HG03520 (cell line): Measurements from ENCODE around the gene TNFAIP8L1.
"Not testable (repeated sequence)": the region's sequence is repeated elsewhere in the genome, so short reads cannot be mapped to it uniquely, and the experiment has no call there.

Experiments
- ATAC-seq: cut with Tn5 transposase; IDR thresholded peaks from one replicate; pipeline ENCODE4 v1.9.1; 2021; ENCODE audit warnings: mild to moderate bottlenecking, moderate library complexity; ENCODE audit not compliant: unreplicated experiment

Gene TNFAIP8L1

GRCh38 chr19:4638828-4639530, at the start of gene TNFAIP8L1:
TNFAIP8L1 (plus strand) TSS chr19:4639516; CDS start chr19:4651870, 12,354 bp downstream.
- ATAC-seq: peak; percentile 76

DNA sequence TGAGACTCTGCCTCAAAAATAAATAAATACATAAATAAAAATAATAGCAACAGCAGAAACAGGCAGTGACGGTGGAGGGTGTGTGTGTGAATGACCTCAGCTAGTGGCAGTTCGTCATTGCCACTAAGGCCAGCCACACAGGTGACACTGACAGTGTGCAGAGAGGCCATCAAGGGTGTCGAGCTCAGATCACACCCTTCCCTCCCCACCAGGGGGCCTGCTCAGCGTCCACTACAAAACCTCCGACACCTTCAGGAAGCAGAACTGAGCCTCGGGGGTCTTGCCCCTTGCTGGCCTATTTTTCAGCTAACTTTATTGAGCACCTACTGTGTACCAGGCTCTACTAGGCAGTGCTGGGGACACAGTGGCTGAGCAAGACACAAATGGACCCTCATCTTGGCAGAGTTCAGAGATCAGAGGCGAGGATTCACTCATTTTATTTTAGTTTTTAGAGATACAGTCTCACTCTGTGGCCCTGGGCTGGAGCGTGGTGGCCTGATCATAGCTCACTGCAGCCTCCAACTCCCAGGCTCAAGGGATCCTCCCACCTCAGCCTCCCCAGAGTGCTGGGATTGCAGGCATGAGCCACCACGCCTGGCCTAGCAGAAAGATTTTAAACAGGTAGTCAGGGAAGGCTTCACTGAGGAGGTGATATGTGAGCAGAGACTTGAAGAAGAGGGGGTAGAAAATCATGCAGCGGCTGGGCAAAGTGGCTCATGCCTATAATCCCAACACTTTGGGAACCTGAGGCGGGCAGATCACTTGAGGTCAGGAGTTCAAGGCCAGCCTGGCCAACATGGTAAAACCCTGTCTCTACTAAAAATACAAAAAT, 49.5 kb upstream of the TNFAIP8L1 start:
- ATAC-seq: no peak

DNA sequence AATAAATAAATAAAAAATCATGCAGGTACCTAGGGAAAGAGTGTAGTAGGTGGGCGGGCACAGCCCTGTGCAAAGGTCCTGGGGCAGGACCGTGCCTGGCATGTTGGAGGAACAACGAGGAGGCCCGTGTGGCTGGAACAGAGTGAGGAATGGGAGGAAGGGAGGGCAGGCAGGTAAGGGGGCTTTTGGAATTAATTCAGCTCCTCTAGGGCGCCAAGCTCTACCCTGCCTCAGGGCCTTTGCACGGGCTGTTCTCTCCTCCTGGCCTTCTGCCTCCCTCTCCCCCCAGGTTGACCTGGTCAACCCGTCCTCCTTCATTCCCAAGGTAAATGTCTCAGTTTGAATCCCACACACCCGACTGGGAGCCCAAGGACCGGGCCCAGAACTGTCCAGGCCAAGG, 48.8 kb upstream of the TNFAIP8L1 start:
- no peak for ATAC-seq

DNA sequence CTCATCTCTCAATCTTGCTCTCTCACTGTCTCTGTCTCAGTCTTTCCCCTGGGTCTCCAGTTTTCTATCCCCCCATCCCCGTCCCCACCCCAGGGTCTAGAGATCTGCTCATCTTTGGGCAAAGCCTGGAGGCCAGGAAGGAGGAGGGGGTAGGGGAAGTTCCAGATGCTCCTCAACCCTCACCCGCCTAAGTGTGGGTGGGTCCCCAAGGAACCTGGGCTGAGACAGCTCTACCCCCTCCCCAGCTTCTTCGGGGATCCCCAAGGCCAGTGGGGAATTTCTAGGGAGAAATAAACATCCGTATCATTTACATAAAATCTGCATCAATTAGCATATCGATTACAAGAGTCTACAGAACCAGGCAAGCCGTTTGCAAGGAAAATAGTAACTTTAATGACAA, 48.0 kb upstream of the TNFAIP8L1 start:
- ATAC-seq: no peak

DNA sequence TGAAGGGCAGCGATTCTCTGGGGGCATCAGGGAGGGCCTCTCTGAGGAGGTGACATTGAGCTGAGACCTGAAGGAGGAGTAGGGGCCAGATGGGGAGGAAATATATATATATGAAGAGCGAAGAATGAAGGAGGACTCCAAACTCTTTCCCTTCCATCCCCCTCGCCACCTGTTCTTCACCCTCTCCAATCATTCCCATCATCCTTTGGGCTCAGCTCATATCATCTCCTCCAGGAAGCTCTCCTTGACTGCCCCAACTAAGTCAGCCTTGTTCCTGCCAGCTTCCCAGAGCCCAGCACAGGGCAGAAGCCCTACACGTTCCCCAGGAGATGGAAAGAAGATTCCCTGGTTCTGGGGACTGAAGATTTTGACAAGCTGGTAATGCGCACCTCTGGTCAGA, 46.9 kb upstream of the TNFAIP8L1 start:
- ATAC-seq: no peak

GRCh38 chr19:4593409-4593851, 45.9 kb upstream of the TNFAIP8L1 start:
- no peak for ATAC-seq

- ATAC-seq: no peak
Observed at GRCh38 chr19:4594201-4594600, 45.1 kb upstream of the TNFAIP8L1 start.

DNA sequence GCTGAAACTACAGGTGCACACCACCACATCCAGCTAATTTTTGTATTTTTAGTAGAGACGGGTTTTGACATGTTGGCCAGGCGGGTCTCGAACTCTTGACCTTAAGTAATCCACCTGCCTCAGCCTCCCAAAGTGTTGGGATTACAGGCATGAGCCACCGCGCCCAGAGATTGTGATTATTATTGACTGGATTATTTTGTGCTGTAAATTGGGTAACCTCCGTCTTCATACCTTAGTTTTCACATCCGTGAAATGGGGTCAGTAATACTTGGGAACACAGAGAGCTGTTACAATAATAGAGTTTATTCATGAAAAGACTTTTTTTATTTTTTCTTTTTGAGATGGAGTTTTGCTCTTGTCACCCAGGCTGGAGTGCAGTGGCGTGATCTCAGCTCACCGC, 44.2 kb upstream of the TNFAIP8L1 start:
- not testable (repeated sequence) for ATAC-seq

GRCh38 chr19:4596033-4596904, 43.0 kb upstream of the TNFAIP8L1 start:
- no peak for ATAC-seq

- no peak for ATAC-seq
Observed at GRCh38 chr19:4597278-4597974, 41.9 kb upstream of the TNFAIP8L1 start.

DNA sequence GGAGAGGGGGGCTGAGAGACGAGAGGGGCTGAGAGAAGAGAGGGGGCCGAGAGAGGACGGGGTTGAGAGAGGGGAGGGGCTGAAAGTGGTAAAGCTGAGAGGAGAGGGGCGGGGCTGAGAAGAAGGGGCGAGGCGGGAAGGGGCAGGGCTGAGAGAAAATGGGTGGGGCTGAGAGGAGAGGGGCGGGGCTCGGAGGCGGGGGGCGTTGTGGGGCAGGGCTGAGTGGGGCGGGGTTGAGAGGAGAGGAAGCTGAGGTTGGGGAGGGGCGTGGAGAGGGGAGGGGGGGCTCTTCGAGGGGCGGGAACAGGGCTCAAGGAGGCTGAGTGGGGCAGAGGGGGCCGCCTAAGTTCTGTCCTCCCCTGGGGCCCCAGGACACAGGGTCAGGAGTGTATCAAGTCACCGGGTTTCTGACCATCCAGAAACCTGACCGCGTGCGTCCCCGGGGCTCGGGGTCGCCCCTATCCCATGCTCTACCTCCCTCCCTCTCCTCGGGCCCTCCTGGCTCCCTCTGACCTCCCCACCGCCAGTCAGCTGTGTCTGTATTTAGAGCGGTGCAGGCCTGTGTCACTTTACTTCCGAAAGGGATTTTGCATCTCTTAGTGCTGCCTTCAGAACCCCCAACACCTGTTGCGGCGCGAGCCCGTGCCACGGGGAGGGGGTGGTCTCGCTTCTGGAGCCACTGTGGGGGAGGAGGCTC, 41.2 kb upstream of the TNFAIP8L1 start:
- ATAC-seq: no peak

DNA sequence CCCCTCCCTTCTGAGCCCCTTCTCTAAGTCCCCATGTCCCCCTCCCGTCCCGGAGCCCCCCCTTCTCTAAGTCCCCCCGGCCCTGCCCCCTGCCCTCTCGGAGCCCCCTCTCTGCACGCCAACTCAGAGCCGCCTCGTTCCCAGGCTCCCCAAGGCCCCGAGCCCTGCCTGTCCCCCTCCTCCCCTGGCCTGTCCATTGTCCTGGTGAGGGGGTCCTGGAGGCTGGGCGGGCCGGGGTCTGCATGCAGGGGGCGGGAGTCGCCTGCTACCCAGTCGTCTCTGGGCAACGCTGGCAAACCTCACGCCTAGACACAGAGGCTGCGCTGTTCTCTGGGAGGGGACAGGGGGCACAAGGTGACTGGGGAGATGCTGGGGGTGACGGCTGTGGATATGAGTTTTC, 40.6 kb upstream of the TNFAIP8L1 start:
- ATAC-seq: no peak

DNA sequence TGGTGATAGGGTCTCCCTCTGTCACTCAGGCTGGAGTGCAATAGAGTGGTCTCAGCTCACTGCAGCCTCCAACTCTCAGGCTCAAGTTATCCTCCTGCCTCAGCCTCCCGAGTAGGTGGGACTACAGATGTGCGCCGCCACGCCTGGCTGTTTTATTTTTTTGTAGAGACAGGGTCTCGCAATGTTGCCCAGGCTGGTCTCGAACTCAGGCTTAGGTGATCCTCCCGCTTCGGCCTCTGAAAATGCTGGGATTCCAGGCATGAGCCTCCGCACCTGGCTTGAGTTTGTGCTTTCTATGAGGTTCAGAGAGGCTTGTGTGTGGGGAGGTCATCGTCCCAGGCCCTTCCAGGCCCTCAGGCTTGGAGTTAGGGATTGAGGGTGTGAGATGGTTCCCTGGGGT, 39.2 kb upstream of the TNFAIP8L1 start:
- ATAC-seq: no peak

- no peak for ATAC-seq
Observed at GRCh38 chr19:4600893-4601292, 38.4 kb upstream of the TNFAIP8L1 start.

DNA sequence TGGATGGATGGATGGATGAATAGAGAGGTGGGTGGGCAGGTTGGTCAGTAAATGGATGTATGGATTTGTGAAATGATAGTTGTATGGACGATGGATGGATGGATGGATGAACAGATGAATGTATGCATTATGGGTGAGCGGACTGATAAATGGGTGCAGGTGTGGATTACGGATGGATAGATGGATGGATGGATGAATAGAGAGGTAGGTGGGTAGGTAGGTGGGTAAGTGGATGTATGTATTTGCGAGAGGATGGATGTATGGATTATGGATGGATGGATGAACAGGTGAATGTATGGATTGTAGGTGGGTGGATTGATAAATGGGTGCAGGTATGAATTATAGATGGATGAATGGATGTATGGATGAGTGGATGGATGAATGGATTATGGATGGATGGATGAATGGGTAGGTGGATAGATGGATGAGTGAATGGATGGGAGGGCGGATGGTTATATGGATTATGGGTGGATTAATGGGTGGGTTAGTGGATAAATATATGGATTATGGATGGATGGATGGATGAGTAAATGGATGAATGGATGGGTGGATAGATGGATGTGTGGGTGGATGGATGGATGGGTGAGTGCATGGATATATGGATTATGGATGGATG, 37.0 kb upstream of the TNFAIP8L1 start:
- no peak for ATAC-seq

DNA sequence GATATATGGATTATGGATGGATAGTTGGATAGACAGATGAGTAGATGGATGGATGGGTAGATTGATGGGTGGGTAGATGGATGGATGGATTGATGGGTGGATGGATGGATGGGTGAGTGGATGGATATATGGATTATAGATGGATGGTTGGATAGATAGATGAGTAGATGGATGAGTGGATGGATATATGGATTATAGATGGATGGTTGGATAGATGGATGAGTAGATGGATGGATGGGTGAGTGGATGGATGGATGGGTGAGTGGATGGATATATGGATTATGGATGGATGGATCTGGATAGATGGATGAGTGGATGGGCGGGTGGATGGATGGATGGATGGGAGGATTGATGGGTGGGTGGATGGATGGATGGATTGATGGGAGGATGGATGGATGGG, 36.4 kb upstream of the TNFAIP8L1 start:
- no peak for ATAC-seq

GRCh38 chr19:4604912-4605311, 34.4 kb upstream of the TNFAIP8L1 start:
- no peak for ATAC-seq

- ATAC-seq: no peak
Observed at GRCh38 chr19:4606181-4606580, 33.1 kb upstream of the TNFAIP8L1 start.

DNA sequence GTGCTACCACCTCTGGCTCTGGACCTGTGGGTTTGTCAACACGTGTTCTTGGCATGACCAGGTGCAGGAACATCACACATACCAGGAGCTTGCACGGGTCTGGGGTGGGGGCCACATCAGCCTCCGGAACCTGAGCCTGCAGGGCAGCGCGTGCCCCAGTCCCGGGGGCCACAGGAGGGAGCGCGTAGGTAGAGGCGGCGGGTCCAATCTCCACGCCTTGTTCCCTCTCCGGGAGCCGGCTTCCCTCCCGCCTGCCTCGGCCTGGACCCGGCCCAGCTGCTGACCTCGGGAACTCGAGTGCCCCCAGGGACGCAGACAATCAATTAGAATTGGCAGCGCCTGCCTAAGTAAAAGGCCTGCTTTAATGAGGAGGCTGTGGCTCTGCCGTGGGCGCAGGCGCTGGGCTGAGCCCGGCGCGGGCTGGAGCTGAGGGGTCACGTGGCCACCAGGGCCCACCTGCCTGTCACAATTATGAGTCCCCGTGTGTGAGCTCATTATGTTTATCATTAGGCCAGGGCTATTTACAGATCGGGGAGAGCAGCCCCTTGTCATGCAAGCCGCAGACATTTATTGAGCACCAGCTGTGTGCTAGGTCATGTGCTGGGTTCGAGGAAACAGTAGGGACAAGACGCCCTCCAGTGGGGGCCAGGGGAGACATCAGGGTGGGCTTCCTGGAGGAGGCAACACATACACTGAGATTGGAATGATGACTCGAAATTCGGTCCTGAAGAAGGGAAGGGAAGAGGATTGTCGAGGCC, 32.2 kb upstream of the TNFAIP8L1 start:
- no peak for ATAC-seq
